H9 (cell line): ENCODE results near the gene HECTD2. TPM values are rescaled to one million over a fixed set of nuclear protein-coding genes. Genes with fewer than 3 reads are reported as not detected.
"Not testable (repeated sequence)": the region's sequence is repeated elsewhere in the genome, so short reads cannot be mapped to it uniquely, and the experiment has no call there.

Experiments used
- DNase-seq: peaks from one replicate; pipeline ENCODE4 v3.0.0-alpha.2; 2017
- H2AFZ ChIP-seq: one replicate; pipeline ENCODE4 v1.6.1; 2013; ENCODE audit warnings: mild to moderate bottlenecking, low read length, control low read depth, moderate library complexity
- H2AK5ac ChIP-seq: 2 replicates; pipeline ENCODE4 v1.6.1; 2013; ENCODE audit warnings: low read length, control low read depth, mixed read lengths; ENCODE audit not compliant: insufficient read length
- H2BK120ac ChIP-seq: one replicate; pipeline ENCODE4 v1.6.1; 2013; ENCODE audit warnings: low read depth, mild to moderate bottlenecking, low read length, control low read depth, inconsistent platforms; ENCODE audit not compliant: poor library complexity, severe bottlenecking
- H2BK12ac ChIP-seq: 2 replicates; pipeline ENCODE4 v1.6.1; 2013; ENCODE audit warnings: low read length, control low read depth, mixed read lengths, low read depth; ENCODE audit not compliant: insufficient read length
- H2BK15ac ChIP-seq: 2 replicates; pipeline ENCODE4 v1.6.1; 2013; ENCODE audit warnings: low read depth, low read length, control low read depth
- H2BK20ac ChIP-seq: one replicate; pipeline ENCODE4 v1.6.1; 2013; ENCODE audit warnings: low read depth, mild to moderate bottlenecking, low read length, control low read depth, inconsistent platforms; ENCODE audit not compliant: poor library complexity, severe bottlenecking
- H2BK5ac ChIP-seq: 2 replicates; pipeline ENCODE4 v1.6.1; 2013; ENCODE audit warnings: low read length, control low read depth, mixed read lengths; ENCODE audit not compliant: insufficient read length
- H3K14ac ChIP-seq: 2 replicates; pipeline ENCODE4 v1.6.1; 2013; ENCODE audit warnings: low read length, control low read depth; ENCODE audit not compliant: insufficient read depth
- H3K18ac ChIP-seq: 2 replicates; pipeline ENCODE4 v1.6.1; 2013; ENCODE audit warnings: low read depth, mild to moderate bottlenecking, mixed read lengths, low read length, control low read depth; ENCODE audit not compliant: insufficient read length
- H3K23ac ChIP-seq: 2 replicates; pipeline ENCODE4 v1.6.1; 2013; ENCODE audit warnings: low read length, control low read depth, mixed read lengths, low read depth; ENCODE audit not compliant: insufficient read length
- H3K23me2 ChIP-seq: 2 replicates; pipeline ENCODE4 v1.6.1; 2013; ENCODE audit warnings: low read depth, mild to moderate bottlenecking, mixed read lengths, low read length, control low read depth; ENCODE audit not compliant: insufficient read length, poor library complexity, severe bottlenecking
- H3K27ac ChIP-seq: 2 replicates; pipeline ENCODE4 v1.5.1; 2013; ENCODE audit warnings: low read length, control low read depth, mixed read lengths, low read depth; ENCODE audit not compliant: insufficient read length
- H3K27me3 ChIP-seq: 2 replicates; pipeline ENCODE4 v1.6.1; 2013; ENCODE audit warnings: low read length, control low read depth, inconsistent platforms; ENCODE audit not compliant: insufficient read depth
- H3K4ac ChIP-seq: 2 replicates; pipeline ENCODE4 v1.6.1; 2013; ENCODE audit warnings: low read depth, mild to moderate bottlenecking, control low read depth, inconsistent platforms, low read length, moderate library complexity
- H3K4me1 ChIP-seq: 2 replicates; pipeline ENCODE4 v1.6.1; 2013; ENCODE audit warnings: low read length, control low read depth, inconsistent platforms; ENCODE audit not compliant: insufficient read depth
- H3K4me2 ChIP-seq: 2 replicates; pipeline ENCODE4 v1.6.1; 2013; ENCODE audit warnings: low read length, control low read depth, mixed read lengths; ENCODE audit not compliant: insufficient read length, insufficient read depth
- H3K56ac ChIP-seq: 2 replicates; pipeline ENCODE4 v1.6.1; 2013; ENCODE audit warnings: low read depth, mild to moderate bottlenecking, mixed read lengths, low read length, control low read depth; ENCODE audit not compliant: insufficient read length
- H3K79me1 ChIP-seq: 2 replicates; pipeline ENCODE4 v1.6.1; 2013; ENCODE audit warnings: low read depth, mild to moderate bottlenecking, moderate library complexity, low read length, control low read depth, inconsistent platforms; ENCODE audit not compliant: insufficient read depth, poor library complexity, severe bottlenecking
- H3K79me2 ChIP-seq: 2 replicates; pipeline ENCODE4 v1.6.1; 2013; ENCODE audit warnings: low read length, control low read depth, inconsistent platforms; ENCODE audit not compliant: insufficient read depth
- H3K9ac ChIP-seq: 2 replicates; pipeline ENCODE4 v1.6.1; 2013; ENCODE audit warnings: low read length, control low read depth, mixed read lengths; ENCODE audit not compliant: insufficient read length; ENCODE audit errors: extremely low read depth
- H3K9me3 ChIP-seq: one replicate; pipeline ENCODE4 v1.6.1; 2013; ENCODE audit warnings: low read depth, low read length, inconsistent platforms; ENCODE audit not compliant: control insufficient read depth
- H3T11ph ChIP-seq: one replicate; pipeline ENCODE4 v1.6.1; 2013; ENCODE audit warnings: mild to moderate bottlenecking, low read length, control low read depth, inconsistent platforms
- H4K20me1 ChIP-seq: one replicate; pipeline ENCODE4 v1.6.1; 2013; ENCODE audit not compliant: control insufficient read depth, insufficient read length, insufficient read depth
- H4K5ac ChIP-seq: 2 replicates; pipeline ENCODE4 v1.6.1; 2013; ENCODE audit warnings: low read depth, mild to moderate bottlenecking, mixed read lengths, low read length, control low read depth; ENCODE audit not compliant: insufficient read length
- H4K8ac ChIP-seq: replicated peaks from 2 replicates; pipeline ENCODE4 v1.6.1; 2013; ENCODE audit warnings: low read length, control low read depth, mixed read lengths, low read depth; ENCODE audit not compliant: insufficient read length
- H4K91ac ChIP-seq: 2 replicates; pipeline ENCODE4 v1.6.1; 2013; ENCODE audit warnings: low read depth, mild to moderate bottlenecking, moderate library complexity, mixed read lengths, low read length, control low read depth; ENCODE audit not compliant: insufficient read length
- H3K27ac Mint-ChIP-seq, 3 experiments: 2 replicates in 2 of 3; 3 replicates in 1 of 3; pipeline ENCODE4 v1.8.0; 2020 to 2021; ENCODE audit warnings: mixed read lengths in 3 of 3, mild to moderate bottlenecking in 1 of 3, moderate library complexity in 1 of 3
- H3K27me3 Mint-ChIP-seq: 2 replicates; pipeline ENCODE4 v1.8.0; 2021; ENCODE audit warnings: low read depth, mild to moderate bottlenecking, moderate library complexity, mixed read lengths
- H3K36me3 Mint-ChIP-seq, 3 experiments: 2 replicates in 2 of 3; 3 replicates in 1 of 3; pipeline ENCODE4 v1.8.0; 2020 to 2021; ENCODE audit warnings: low read depth in 3 of 3, mixed read lengths in 3 of 3; ENCODE audit not compliant: insufficient read depth in 1 of 3
- H3K4me1 Mint-ChIP-seq, 2 experiments: 2 replicates each; pipeline ENCODE4 v1.8.0; 2020; ENCODE audit warnings: mixed read lengths in 2 of 2
- H3K4me3 Mint-ChIP-seq, 2 experiments: 2 replicates in 1 of 2; 3 replicates in 1 of 2; pipeline ENCODE4 v1.8.0; 2020 to 2021; ENCODE audit warnings: mild to moderate bottlenecking in 2 of 2, mixed read lengths in 2 of 2, moderate library complexity in 1 of 2
- H3K9me3 Mint-ChIP-seq, 2 experiments: 2 replicates in 1 of 2; 3 replicates in 1 of 2; pipeline ENCODE4 v1.8.0; 2020; ENCODE audit warnings: mild to moderate bottlenecking in 2 of 2, mixed read lengths in 2 of 2, moderate library complexity in 1 of 2
- WGBS: extraction: QIAGEN DNeasy Blood & Tissue Kit; methylation state at CpG from one replicate; pipeline ENCODE4 v1.1.7; 2013; ENCODE audit warnings: missing lambda C conversion rate, low lambda C conversion rate, mixed read lengths; ENCODE audit not compliant: insufficient read length; ENCODE audit errors: extremely low coverage; 5-methylcytosine and 5-hydroxymethylcytosine counted together
- total RNA-seq: library from RNA; stranded (reverse); gene quantifications from 2 replicates; pipeline ENCODE4 v1.2.1, GENCODE V29; 2021
- TF ChIP-seq, protein P1 (sequence below): fragments of 200-600 bp; sonication (generic); conservative IDR thresholded peaks from 3 replicates; pipeline ENCODE4 v1.8.0; 2021; ENCODE audit warnings: antibody characterized with exemption, mild to moderate bottlenecking

The HECTD2 gene
- total RNA-seq, 1 experiment from 2014 or later = 13.4 TPM

DNA sequence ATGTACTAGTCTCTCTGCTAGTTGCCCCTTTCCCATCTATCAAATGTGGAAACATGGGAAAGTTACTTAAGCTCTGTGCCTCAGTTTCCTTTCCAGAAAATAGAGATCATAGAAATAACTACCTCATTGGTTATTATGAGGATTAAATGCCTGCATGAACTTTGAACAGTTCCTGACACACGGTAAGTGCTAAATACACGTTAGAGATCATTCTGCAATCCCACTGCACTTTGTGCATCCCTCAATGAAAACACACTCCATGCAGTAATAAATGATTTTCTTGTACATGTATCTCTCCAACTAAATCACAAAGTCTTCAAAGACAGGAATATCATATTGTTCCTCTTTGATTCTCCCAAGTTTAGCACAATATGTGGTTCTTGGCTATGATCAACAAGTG is 149.6 kb downstream of the HECTD2 start:
- Histone ChIP-seq H3T11ph (no peak overlapping the region), H3K56ac (no peak overlapping the region), H2BK20ac (no peak overlapping the region), H3K79me1 (no peaks in the 10 kb centered on the region), H2BK12ac (no peak overlapping the region), H2AFZ (no peak overlapping the region), H4K8ac (no peak overlapping the region), H3K4me1 (no peaks in the 10 kb centered on the region), H2AK5ac (no peak overlapping the region), H3K79me2 (no peaks in the 10 kb centered on the region), H3K4ac (no peak overlapping the region), H3K23me2 (no peaks in the 10 kb centered on the region), H3K27me3 (no peaks in the 10 kb centered on the region), H2BK5ac (no peak overlapping the region), H3K4me2 (no peak overlapping the region), H4K91ac (no peak overlapping the region), H4K5ac (no peak overlapping the region), H3K14ac (no peak overlapping the region), H3K23ac (no peak overlapping the region), H4K20me1 (no peaks in the 10 kb centered on the region), H3K27ac (no peak overlapping the region), H3K18ac (no peak overlapping the region), H3K9ac (no peak overlapping the region), H2BK15ac (no peak overlapping the region), H2BK120ac (no peak overlapping the region), H3K9me3 (no peaks in the 10 kb centered on the region)
- H3K9me3 Mint-ChIP-seq = peaks cover 16 to 19% of the 10 kb centered on the region in 2 experiments
- WGBS = no CpG with 5 or more reads among the region's 2 CpGs
- peaks cover 5 to 8% of the 10 kb centered on the region in 2 experiments; a peak in 2 of 4 replicates for H3K4me1 Mint-ChIP-seq
- no peak overlapping the region for H3K4me3 Mint-ChIP-seq
- H3K27me3 Mint-ChIP-seq = peaks cover 5% of the 10 kb centered on the region
- peaks cover 5 to 18% (median 7%) of the 10 kb centered on the region in 3 experiments for H3K36me3 Mint-ChIP-seq
- H3K27ac Mint-ChIP-seq = no peak overlapping the region
- TF ChIP-seq, protein P1, sequence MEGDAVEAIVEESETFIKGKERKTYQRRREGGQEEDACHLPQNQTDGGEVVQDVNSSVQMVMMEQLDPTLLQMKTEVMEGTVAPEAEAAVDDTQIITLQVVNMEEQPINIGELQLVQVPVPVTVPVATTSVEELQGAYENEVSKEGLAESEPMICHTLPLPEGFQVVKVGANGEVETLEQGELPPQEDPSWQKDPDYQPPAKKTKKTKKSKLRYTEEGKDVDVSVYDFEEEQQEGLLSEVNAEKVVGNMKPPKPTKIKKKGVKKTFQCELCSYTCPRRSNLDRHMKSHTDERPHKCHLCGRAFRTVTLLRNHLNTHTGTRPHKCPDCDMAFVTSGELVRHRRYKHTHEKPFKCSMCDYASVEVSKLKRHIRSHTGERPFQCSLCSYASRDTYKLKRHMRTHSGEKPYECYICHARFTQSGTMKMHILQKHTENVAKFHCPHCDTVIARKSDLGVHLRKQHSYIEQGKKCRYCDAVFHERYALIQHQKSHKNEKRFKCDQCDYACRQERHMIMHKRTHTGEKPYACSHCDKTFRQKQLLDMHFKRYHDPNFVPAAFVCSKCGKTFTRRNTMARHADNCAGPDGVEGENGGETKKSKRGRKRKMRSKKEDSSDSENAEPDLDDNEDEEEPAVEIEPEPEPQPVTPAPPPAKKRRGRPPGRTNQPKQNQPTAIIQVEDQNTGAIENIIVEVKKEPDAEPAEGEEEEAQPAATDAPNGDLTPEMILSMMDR = no peak
- DNase-seq = no peak

DNA sequence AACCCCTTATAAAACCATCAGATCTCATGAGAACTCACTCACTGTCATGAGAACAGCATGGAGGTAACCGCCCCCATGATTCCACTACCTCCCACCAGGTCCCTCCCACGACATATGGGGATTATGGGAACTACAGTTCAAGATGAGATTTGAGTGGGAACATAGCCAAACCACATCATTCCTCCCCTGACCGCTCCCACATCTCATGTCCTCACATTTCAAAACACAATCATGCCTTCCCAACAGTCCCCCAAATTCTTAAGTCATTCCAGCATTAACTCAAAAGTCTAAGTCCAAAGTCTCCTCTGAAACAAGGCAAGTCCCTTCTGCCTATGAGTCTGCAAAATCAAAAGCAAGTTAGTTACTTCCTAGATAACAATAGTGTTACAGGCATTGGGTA is 150.7 kb downstream of the HECTD2 start:
- H3K79me2 ChIP-seq, H3K4me2 ChIP-seq, H3K4ac ChIP-seq, H2BK12ac ChIP-seq, H2BK20ac ChIP-seq, H3K23me2 ChIP-seq, H3K18ac ChIP-seq, H3K4me3 Mint-ChIP-seq, H3K27me3 ChIP-seq, H3K4me1 Mint-ChIP-seq, H3K14ac ChIP-seq, H4K91ac ChIP-seq, H2BK15ac ChIP-seq, H3K79me1 ChIP-seq, DNase-seq, H2BK120ac ChIP-seq, H3K9me3 ChIP-seq, H4K8ac ChIP-seq, H4K5ac ChIP-seq, H3K27me3 Mint-ChIP-seq, H3T11ph ChIP-seq, H3K27ac ChIP-seq, H3K56ac ChIP-seq, H2BK5ac ChIP-seq, H4K20me1 ChIP-seq, H2AFZ ChIP-seq, H3K9ac ChIP-seq, H3K23ac ChIP-seq, H3K4me1 ChIP-seq, H3K27ac Mint-ChIP-seq, H2AK5ac ChIP-seq: not testable (repeated sequence)
- no CpG with 5 or more reads among the region's 3 CpGs for WGBS
- Mint-ChIP-seq H3K36me3 (peaks cover 5 to 18% (median 7%) of the 10 kb centered on the region in 3 experiments), H3K9me3 (peaks cover 16 to 19% of the 10 kb centered on the region in 2 experiments)
